GM03348 (cell line): Measurements from ENCODE around the gene COL19A1.

Source experiments
- DNase-seq: peaks from one replicate; pipeline ENCODE4 v3.0.0; 2012; ENCODE audit warnings: low spot score

COL19A1 gene

DNA sequence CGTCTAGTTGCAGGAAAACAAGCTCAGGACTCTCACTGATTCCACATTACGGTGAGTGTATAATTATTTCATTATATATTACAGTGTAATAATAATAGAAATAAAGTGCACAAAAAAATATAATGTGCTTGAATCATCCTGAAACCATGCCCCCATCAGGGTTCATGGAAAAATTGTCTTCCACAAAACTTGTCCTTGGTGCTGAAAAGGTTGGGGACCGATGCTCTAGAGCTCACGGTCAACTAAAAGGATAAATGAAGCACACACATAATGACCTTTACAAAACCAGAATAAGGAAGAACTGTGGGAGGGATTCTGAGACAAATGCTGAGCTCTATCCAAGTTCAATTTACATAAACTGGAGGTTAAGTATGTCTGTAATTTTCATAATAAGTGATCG is 194.3 kb downstream of the COL19A1 start:
- DNase-seq = no peak

GRCh38 chr6:70061546-70061945 is 195.2 kb downstream of the COL19A1 start:
- no peak for DNase-seq

- no peak for DNase-seq
Observed at GRCh38 chr6:70062010-70062409, 195.7 kb downstream of the COL19A1 start.

GRCh38 chr6:70072540-70073179 is 206.3 kb downstream of the COL19A1 start:
- DNase-seq = no peak

- DNase-seq = no peak
Observed at GRCh38 chr6:70073637-70074036, 207.3 kb downstream of the COL19A1 start.

GRCh38 chr6:70079241-70079640 is 212.9 kb downstream of the COL19A1 start:
- DNase-seq = no peak

- DNase-seq = no peak
Observed at GRCh38 chr6:70080443-70081070, 214.2 kb downstream of the COL19A1 start.

GRCh38 chr6:70082830-70083229 is 216.5 kb downstream of the COL19A1 start:
- no peak for DNase-seq

DNA sequence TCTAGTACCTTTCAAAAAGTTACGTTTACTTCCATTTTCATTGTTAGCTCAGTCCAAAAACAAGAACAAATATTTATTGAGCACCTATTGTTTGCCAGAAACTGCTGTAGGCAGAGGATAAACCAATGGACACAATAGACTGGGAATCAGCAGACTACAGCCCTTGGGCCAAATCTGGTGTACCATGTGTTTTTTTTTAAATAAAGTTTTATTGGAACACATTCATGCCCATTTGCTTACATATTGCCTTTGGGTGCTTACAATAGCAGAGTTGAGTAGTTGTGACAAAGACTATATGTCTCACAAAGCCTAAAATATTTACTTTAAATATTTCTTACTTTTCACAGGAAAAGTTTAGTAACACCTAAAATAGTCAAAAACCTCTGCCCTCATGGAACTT is 220.4 kb downstream of the COL19A1 start:
- no peak for DNase-seq

GRCh38 chr6:70094156-70094555 is 227.8 kb downstream of the COL19A1 start:
- no peak for DNase-seq

GRCh38 chr6:70099732-70100131 is 233.4 kb downstream of the COL19A1 start:
- DNase-seq = no peak

- DNase-seq = peak; percentile 6
Observed at GRCh38 chr6:70103798-70104197, 237.4 kb downstream of the COL19A1 start.

- peak; percentile 42 for DNase-seq
Observed at GRCh38 chr6:70107852-70108629, 241.7 kb downstream of the COL19A1 start.

- DNase-seq = no peak
Observed at GRCh38 chr6:70110126-70111022, 244.0 kb downstream of the COL19A1 start.

DNA sequence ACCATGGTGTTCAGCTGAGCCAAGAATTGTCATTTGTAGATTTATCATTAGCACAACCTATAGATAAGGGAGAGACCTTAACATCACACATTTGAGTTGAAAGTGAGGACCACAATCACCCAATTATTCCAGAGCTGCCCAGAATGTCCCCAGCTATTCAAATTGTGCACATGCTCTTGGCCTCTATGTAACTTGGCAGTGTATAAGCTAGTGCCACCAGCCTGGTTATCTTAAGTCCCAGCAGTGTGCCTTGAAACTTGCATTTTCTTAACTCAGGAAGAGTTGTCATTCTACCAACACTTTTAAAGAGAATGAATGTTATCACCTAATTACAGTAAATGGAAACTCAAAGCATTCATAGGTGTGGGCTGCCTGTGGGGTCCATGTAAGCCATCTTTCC is 245.4 kb downstream of the COL19A1 start:
- no peak for DNase-seq

DNA sequence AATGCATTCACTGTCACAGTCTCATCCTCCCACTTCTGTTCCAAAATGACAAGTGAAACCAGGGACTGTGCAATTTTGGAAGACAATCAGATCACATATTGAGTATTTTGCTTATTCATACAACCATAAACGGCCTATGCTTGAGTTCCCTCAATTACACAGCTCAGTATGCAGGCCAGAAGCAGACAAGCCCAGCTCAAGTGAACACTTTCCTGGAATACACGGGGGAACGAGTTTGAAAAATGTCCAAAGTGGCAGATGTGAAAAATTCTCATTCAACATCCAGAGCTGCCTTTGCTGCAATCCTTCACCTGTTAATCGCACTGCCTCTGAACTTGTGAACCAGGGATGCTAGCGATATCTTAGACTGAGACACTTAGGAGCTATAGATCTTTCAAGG is 246.4 kb downstream of the COL19A1 start:
- no peak for DNase-seq

- no peak for DNase-seq
Observed at GRCh38 chr6:70113171-70113570, 246.8 kb downstream of the COL19A1 start.

DNA sequence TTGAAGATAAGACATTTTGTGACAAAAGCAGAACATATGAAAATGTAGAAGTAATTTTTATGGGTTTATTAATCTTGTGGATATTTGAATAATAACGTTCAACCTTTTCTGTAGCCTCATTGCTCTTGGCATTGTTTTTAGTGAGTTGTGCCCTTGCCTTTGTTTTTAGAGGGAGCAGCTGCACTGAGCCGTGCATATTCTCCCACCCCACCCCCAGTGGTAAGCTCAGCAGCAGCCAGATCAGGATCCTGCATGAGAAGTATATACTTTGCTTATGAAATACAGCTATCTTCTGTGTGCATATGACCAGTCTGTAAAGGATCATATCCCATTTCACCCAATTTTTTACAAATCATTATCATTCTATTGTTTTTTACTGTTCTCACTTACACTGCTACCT is 252.3 kb downstream of the COL19A1 start:
- no peak for DNase-seq

DNA sequence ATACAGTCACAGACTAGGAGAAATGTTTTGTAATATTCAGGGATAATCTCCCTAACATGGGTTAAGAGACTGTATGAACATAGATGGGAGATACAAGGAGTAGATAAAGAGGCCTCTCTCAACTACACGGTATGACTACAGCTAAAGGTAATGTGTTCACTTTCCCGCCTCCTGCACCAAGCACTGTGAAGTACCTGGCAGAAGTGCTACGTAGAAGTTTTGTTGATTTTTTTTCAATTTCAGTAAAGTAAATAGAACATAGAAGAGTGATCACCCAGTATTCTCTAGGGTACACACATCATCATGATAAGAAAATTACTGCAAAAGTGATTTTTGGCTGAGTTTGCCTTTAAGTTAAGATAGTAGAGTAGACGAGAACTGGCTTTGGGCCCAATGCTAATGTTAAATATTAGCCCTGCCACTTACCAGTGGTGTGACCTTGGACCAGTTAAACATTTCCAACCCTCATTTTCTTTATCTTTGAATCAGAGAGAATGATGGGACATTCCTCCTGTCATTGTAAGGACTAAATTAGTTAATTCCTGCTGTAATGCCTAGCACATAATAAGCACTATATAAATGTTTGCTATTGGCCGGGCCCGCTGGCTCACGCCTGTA is 253.0 kb downstream of the COL19A1 start:
- no peak for DNase-seq

DNA sequence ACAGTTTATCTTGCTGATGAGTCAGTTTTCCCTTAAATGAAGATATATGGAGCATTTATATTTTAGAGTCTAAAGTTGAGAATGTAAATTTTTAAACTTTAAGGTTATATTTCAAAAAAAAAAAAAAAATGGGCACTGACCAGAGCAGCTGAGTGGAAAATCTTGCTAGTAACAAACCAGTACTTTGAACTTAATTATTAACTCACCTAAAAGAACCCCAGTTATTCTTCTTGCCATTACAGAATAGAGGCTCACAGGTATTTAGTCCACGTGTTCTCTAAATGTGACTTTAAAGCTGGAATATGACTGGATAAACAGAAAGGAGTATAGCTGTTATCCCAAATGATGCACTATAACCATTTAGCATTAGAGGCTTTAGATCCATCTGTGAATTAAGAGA is 258.1 kb downstream of the COL19A1 start:
- DNase-seq = no peak

DNA sequence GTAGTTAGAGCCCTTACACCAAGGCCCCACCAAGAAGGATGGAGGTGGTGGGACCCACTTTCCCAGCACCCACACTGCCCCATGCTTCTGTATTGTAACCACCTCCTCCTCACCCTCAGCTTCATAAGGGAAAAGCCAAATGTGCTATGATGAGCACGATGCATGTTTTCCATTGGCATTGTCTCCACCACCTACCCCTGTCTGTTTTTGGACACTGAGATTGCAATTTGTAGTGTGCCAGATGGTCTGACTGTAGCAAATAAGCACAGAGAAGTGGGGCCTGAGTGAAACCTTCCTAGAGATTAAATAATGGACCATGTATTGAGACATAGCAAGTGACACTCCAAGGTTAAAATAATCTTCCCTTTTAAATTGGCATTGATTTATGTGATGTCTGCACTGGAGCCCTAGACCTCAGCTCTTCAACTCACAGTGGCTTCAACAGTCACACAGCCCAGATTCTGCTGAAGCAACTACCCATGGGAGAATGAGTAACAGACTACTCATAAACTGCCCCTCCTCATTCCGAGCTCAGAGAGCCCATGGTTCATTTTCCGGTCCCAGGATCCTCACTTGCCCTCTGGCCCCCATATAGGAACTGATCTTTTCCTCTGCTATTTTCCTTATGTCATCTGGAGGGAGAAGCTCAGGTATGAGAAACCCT is 258.7 kb downstream of the COL19A1 start:
- DNase-seq = peak; percentile 45
